ENCODE data around the gene IDH3G. TPM values are rescaled to one million over a fixed set of nuclear protein-coding genes. Genes with fewer than 3 reads are reported as not detected.

Gene IDH3G
- total and polyA plus RNA-seq, 9 donors: 41.3 to 58.5 (median 53.7) TPM

GRCh38 chrX:153776611-153777045 is 17.5 kb downstream of the IDH3G start:
- WGBS, 3 donors: 69 to 89% (median 82%) methylated on average over 10 to 18 of the region's 22 CpGs
- H3K36me3 ChIP-seq: no peaks in the 10 kb centered on the region
- H3K9me3 ChIP-seq: no peaks in the 10 kb centered on the region
- DNase-seq: no peak
- H3K27ac ChIP-seq: no peak overlapping the region
- H3K4me3 ChIP-seq: no peak overlapping the region
- intact Hi-C loops (cut with DNase I): no loop called here
- no peaks in the 10 kb centered on the region for H3K4me1 ChIP-seq (ENCODE audit: insufficient read depth)
- H3K27me3 ChIP-seq: no peaks in the 10 kb centered on the region
- TF ChIP-seq, protein P1, sequence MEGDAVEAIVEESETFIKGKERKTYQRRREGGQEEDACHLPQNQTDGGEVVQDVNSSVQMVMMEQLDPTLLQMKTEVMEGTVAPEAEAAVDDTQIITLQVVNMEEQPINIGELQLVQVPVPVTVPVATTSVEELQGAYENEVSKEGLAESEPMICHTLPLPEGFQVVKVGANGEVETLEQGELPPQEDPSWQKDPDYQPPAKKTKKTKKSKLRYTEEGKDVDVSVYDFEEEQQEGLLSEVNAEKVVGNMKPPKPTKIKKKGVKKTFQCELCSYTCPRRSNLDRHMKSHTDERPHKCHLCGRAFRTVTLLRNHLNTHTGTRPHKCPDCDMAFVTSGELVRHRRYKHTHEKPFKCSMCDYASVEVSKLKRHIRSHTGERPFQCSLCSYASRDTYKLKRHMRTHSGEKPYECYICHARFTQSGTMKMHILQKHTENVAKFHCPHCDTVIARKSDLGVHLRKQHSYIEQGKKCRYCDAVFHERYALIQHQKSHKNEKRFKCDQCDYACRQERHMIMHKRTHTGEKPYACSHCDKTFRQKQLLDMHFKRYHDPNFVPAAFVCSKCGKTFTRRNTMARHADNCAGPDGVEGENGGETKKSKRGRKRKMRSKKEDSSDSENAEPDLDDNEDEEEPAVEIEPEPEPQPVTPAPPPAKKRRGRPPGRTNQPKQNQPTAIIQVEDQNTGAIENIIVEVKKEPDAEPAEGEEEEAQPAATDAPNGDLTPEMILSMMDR (IDR thresholded peaks at IDR 0.05): no peak
- no peak for TF ChIP-seq EP300 (IDR thresholded peaks at IDR 0.05)
- TF ChIP-seq POLR2A (IDR thresholded peaks at IDR 0.05): no peak

DNA sequence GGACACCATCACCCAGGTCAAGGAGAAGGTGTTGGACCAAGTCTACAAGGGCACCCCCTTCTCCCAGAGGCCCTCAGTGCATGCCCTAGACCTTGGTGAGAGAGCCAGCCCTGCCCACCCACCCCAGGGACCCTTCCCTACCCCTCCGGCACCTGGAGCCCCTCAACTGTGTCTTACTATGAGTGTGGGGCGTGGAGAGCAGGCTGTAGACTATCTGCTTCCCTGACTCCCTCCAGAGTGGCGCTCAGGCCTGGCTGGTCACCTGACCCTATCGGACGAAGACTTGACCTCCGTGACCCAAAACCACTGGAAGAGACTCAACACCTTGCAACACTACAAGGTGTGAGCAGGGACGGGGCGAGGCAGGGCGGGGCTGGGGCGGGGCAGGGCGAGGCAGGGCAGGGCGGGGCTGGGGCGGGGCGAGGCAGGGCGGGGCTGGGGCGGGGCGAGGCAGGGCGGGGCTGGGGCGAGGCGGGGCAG is 18.0 kb downstream of the IDH3G start:
- H3K4me3 ChIP-seq: no peak overlapping the region
- H3K36me3 ChIP-seq: no peaks in the 10 kb centered on the region
- DNase-seq: no peak
- 72 to 87% (median 86%) methylated on average over 6 to 20 of the region's 20 CpGs for WGBS, 3 donors
- no peaks in the 10 kb centered on the region for H3K27me3 ChIP-seq
- H3K27ac ChIP-seq: no peak overlapping the region
- H3K9me3 ChIP-seq: no peaks in the 10 kb centered on the region
- intact Hi-C loops (cut with DNase I): no loop called here
- H3K4me1 ChIP-seq (ENCODE audit: insufficient read depth): no peaks in the 10 kb centered on the region
- TF ChIP-seq POLR2A (IDR thresholded peaks at IDR 0.05): no peak

DNA sequence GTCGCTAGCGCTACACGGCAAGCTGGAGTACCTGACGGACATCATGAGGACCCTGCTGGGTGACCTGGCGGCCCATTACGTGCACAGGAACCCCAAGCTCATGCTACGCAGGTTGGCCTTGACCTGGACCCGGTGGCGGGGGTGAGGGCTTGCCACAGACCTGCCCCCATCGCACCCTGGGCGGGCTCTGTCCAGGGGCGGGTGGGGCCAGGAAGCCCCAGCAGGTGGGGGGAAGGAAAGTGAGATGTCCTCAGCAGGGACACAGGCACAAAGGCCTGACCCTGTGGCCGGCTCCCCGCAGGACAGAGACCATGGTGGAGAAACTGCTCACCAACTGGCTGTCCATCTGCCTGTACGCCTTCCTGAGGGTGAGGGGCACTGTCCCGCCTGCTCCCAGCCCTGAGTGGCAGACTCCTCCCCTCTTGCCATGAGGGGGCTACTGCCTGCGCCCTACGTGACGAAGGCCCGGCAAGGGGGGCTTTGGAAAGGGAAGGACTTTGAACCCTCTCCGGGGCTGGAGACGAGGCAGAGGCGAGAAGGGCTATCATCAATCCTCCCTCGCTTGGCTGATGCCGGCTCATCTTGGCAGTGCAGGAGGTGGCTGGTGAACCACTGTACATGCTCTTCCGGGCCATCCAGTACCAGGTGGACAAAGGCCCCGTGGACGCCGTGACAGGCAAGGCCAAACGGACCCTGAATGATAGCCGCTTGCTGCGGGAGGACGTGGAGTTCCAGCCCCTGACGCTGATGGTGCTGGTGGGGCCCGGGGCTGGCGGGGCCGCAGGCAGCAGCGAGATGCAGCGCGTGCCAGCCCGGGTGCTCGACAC is 18.7 kb downstream of the IDH3G start:
- H3K36me3 ChIP-seq: no peaks in the 10 kb centered on the region
- 89 to 95% (median 92%) methylated on average over 36 to 42 of the region's 42 CpGs for WGBS, 3 donors
- intact Hi-C loops (cut with DNase I): no loop called here
- no peak overlapping the region for H3K27ac ChIP-seq
- no peak overlapping the region for H3K4me3 ChIP-seq
- H3K9me3 ChIP-seq: no peaks in the 10 kb centered on the region
- H3K27me3 ChIP-seq: no peaks in the 10 kb centered on the region
- peak in 2 of 5 donors; percentile 18 to 30 for DNase-seq
- TF ChIP-seq, protein P1 (IDR thresholded peaks at IDR 0.05): no peak
- TF ChIP-seq EP300 (IDR thresholded peaks at IDR 0.05) (no peak), POLR2A (IDR thresholded peaks at IDR 0.05) (no peak)
- no peaks in the 10 kb centered on the region for H3K4me1 ChIP-seq (ENCODE audit: insufficient read depth)

- WGBS, 3 donors: 92 to 93% (median 92%) methylated on average over 34 to 37 of the region's 37 CpGs
- no peak overlapping the region for H3K4me3 ChIP-seq
- TF ChIP-seq EP300 (IDR thresholded peaks at IDR 0.05): no peak
- no peak for TF ChIP-seq POLR2A (IDR thresholded peaks at IDR 0.05)
- TF ChIP-seq, protein P1 (IDR thresholded peaks at IDR 0.05): no peak
- H3K4me1 ChIP-seq (ENCODE audit: insufficient read depth): no peaks in the 10 kb centered on the region
- DNase-seq: peak in 3 of 5 donors; percentile 16 to 29 (median 17)
- H3K27me3 ChIP-seq: no peaks in the 10 kb centered on the region
- no peaks in the 10 kb centered on the region for H3K9me3 ChIP-seq
- no peak overlapping the region for H3K27ac ChIP-seq
- H3K36me3 ChIP-seq: no peaks in the 10 kb centered on the region
- intact Hi-C loops (cut with DNase I): loop anchor here in 1 of 4 donors (5.0 kb wide), 1 partner anchor 1443 kb away; the partner anchor contains the start of gene VBP1
Measured at GRCh38 chrX:153774576-153775292, 19.4 kb downstream of the IDH3G start.
